GM15510 (cell line): Measurements from ENCODE around the gene TEX13B.

Experiments used
- POLR2A ChIP-seq: IDR thresholded peaks from 3 replicates; pipeline ENCODE4 v1.6.1; 2011; ENCODE audit warnings: borderline replicate concordance; ENCODE audit not compliant: insufficient read length; ENCODE audit errors: extremely low read depth

Gene TEX13B, protein sequence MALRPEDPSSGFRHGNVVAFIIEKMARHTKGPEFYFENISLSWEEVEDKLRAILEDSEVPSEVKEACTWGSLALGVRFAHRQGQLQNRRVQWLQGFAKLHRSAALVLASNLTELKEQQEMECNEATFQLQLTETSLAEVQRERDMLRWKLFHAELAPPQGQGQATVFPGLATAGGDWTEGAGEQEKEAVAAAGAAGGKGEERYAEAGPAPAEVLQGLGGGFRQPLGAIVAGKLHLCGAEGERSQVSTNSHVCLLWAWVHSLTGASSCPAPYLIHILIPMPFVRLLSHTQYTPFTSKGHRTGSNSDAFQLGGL

DNA sequence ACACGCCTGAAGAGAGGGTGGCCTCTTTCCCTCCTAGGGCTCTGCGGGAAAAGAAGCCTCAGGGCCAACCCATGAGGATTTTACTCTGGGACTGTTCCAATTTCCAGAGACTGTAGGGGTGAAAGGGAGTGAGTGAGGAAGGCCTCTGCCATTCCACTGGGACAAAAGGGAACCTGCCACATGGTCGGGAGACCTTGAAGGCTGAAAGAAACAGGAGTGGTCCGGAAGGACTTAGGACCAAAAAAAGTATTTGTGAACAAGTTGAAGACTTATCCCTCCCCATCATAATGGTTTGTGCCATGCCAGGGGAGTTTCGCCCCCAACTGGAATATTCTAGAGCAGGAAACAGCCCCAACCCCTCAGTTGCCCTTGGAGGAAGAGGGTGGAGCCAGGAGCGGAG, at the start of gene TEX13B:
TSS of gene TEX13B (minus strand) at position 15 of the 400 bp plus-strand sequence. CDS start 243 bp downstream, outside the sequence.
- no peak for TF ChIP-seq POLR2A

DNA sequence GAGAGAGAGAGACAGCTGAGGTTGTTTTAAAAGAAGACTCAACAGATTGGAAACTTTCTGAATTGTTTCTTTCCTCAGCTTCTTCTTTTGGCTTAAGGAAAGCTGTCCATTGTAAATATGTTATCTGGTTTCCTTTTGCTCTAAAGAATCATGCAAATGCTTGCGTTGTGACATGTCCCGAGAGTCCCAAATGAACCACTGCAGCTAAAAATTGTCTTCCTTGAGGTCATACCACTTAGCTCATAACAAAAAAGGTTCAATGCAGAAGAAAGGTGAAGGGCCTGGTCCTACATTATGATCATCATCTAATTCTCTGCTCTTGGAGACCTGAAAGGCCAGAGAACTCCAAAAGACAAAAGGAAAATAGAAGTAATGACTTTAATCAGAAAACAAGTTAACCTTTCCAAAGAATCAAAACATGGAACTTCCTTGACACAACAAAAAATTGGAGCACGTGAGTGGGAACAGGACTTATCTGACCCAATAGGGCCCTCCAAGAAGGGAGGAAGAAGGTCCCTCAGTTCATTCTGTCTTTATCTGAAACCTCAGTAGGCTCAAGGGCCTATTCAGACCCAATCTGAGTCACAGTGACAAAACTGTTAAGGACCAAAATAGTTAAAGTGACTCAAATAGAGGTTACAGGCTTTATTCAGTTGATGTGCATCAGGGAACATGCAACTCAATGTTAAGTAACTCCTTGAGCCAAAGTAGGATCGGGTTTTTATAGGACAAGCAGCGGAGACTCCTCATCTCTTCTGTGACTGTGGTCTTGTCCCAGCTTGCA, 48.0 kb upstream of the TEX13B start:
- TF ChIP-seq POLR2A, result no peak

DNA sequence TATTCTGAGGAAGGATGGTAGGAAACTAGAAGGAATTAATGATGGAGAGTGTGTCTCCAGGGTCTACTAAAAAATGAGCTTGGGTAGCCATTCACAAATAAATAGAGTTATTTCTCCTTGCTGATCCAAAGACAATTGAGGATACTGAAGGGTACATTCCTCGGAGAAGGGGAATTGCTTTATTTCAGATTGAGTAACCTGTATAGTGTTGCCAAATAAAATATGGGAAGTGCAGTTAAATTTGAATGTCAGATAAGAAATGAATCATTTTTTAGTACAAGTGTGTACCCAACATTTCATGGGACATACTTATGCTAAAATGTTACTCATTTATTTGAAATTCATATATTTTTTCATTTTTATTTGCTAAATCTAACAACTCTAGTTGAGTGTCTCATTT, 46.7 kb upstream of the TEX13B start:
- TF ChIP-seq POLR2A, result no peak

DNA sequence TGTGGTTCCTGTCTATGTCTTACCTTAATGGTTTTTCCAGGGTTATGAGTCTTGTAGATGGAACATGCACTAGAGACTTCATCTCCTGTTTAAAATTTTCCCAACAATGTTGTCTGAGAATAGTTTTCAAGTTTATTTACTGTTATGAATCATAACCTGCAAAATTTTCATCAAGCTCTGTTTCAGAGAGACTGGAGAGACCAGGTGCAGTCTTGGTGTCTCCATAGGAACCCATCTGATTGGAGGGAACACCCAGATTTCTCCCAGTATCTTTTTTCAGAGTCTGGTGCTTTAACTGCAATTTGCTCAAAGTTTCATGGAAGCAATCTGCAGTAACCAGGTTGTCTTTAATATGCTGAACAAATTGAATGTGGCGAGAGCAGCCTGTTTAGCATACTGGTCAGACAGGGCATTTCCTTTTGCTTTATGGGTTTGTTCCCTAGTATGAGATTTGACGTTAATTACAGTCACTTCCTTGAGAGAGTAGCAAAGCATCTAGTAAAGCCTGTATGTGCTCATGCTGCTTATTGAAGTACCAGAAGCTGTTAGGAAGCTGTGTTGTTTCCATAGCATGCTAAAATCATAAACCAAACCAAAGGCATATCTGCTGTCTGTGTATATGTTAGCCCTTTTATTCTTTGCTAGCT, 43.9 kb upstream of the TEX13B start:
- TF ChIP-seq POLR2A, result no peak

DNA sequence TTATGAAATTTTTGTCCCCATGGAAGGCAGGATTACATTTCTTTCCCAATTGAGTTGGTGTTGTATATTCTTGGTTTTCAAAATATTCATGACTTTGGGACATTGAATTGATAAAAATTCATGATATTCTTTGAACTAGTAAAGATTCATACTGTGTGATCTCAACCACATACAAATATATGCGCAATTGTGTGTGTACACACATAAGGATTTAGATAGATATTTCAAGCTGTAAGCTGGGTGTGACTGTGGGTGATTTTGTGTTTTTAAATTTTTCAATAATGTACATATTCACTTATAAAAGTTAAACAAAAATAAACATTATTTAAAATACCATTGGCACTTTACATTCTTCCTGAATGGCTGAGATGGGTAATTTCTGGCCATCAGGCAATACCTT, 43.2 kb upstream of the TEX13B start:
- TF ChIP-seq POLR2A, result no peak

DNA sequence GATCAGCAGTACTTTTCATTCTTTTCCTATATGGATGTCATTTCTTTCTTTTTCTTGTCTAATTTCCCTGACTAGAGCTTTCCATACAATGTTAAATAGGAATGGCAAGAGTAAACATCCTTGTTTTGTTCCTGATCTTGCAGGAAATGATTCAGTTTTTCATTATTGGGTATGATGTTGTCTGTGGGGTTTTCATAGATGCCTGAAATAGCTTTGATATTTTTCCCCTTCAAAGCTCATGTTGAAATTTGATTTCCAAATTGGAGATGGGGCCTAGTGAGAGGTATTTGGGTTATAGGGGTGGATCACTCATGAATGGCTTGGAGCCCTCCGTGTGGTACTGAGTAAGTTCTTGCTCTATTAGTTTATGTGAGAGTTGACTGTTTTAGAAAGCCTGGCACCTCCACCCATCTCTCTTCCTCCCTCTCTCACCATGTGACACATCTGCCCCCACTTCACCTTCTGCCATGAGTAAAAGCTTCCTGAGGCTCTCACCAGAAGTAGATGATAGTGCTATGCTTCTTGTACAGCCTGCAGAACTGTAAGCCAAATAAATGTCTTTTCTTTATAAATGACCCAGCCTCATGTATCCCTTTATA, 40.4 kb upstream of the TEX13B start:
- no peak for TF ChIP-seq POLR2A

DNA sequence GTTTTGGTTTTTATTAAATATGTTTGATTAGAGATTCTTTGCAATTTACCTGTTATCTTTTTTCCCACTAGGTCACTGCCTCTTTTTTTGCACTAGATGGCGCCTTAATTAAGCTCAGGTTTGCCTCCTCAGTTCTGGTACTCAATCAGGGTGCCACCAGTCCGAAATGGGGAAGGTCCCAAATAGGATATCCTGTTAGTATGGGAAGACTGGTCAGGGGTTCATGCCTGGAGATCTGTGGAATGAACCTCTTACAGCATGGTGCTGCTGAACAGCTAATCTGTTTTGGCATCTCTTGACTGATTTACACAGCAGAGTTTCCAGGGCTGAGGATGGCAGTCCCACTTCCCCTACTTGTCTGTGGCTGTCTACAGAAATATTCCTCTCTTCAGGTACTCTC, 38.5 kb upstream of the TEX13B start:
- no peak for TF ChIP-seq POLR2A

DNA sequence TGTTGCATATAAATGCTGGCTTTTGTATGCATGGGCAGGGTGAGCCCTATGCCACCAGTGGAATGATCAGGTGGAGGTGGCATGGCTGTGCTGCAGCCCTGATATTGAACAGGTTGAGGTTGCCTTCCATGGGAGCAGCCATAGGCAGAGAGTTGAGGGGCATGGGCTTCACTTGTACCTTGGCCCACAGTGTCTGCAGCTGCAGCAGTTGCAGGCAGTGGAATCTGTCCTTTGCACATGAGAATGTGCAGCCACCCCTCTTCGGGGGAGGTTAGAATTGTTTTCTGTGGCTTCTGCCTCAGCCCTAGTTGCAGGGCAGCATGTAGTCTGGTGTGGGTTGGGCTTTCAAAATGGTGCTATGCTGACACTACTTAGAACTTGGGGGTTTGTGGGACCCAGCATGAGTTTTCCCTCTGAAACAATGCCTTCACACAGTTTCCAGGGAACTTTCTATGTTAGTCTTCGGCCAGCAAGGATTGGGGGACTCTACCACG, 37.3 kb upstream of the TEX13B start:
- no peak for TF ChIP-seq POLR2A

DNA sequence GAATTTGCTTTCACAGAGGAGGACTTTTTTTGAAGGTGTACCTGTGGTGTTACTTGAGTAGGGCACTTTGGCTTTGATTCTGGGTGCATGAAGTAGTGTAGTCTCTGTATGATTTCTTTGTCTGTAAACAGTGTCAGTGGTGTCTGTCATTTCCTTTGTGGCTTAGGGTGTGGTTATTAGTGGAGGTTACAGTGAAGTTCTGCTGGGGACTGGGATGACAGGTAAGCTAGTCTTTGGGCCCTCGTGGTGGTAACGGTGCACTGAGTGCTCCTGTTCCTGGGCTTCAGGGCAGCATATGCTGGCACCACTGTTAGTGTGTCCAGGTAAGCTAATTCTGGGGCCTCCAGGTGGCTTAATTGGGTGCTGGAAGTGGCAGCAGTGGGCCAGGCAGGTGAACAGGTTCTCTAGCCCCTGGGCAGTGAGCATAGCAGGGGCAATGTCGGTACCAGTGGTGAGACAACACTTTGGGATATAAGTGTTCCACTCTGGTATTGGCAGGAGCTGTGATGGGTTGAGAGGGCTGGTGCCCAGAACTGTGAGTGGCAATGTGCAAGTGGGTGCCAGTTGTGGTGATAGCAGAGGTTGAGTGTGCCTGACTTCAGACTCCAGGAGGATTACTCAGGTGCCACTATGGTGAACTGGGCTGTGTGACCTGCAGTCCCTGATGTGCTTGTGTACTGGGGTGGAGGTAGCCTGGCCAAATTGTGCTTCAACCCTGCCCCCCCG, 36.6 kb upstream of the TEX13B start:
- TF ChIP-seq POLR2A, result no peak

DNA sequence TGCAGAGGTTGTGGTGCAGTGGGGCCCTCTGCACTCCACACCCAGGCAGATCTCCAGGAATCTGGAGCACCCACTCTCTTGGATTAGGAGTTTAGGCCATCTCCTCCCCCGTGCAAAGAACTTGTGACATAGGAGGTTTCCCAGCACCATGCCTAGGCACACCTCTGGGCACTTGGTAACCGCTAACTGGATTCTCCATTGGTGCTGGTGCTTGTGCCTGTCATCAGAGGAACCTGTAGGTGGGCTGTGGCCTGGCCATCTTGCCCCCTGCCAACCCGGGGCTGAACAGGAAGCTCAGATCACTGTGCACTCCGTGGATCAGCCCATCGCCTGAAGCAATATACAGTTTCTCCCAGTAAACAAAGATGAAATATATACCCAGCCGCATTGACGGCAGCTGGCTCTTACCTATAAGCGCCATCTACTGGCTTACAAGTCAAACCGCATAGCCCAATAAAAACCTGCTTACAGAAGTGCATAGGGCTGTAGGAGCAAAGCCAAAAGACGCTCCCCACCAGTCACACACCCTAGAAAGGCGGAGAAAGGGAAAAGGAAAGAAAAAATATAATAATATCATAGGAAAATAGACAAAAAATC, 19.1 kb upstream of the TEX13B start:
- TF ChIP-seq POLR2A, result no peak

DNA sequence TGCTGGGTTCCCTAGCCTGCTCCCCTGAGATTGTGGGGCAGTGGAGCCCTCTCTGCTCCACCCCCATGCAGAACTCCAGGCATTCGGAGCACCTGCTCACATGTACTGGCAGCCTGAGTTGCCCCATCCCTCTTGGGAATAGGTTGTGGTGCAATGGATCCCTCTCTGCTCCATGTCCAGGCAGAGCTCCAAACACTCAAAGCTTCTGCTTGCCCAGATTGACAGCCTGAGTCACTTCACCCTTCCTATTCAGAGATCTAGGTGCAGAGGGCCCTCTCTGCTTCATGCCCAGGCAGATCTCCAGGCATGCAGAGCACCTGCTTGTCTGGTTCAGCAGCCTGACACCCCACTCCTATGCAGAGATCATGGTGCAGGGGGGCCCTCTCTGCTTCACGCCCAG, 18.6 kb upstream of the TEX13B start:
- no peak for TF ChIP-seq POLR2A

DNA sequence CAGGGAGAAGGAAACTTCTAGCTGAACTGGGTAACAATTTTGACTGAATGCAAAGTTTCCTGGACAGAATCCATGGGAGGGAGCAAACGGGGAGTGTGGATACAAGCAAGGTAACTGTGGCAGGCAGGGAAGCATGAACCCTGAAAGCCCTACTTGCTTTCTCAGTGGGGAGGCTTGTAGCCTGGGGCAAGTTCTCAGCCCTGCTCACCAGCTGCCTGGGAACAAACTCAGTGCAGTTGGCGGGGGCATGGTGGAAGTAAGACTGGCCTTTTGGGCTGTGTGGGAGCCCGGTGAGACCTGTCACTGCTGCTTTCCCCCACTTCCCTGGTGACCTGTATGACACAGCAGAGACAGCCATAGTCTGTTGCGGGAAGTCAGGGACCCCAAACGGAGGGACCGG, 14.0 kb upstream of the TEX13B start:
- no peak for TF ChIP-seq POLR2A

DNA sequence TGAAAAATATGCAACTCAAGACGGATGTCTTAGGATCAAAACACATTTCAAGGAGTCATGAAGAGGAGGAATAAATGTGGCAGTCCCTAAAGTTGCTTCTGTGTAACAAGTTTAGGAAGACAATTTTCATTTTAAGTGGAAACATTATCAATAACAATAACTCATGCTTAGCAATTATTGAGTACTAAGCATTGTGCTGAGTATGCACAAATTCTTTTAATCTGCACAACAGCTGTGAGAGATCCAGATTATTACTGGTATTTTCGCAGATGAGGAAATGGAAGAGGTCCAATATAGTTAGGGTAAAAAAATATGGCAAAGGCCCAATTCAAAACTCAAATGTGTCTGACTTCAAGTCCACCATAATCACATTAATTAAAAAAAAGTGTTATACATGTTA, 2.9 kb upstream of the TEX13B start:
- TF ChIP-seq POLR2A, result no peak

DNA sequence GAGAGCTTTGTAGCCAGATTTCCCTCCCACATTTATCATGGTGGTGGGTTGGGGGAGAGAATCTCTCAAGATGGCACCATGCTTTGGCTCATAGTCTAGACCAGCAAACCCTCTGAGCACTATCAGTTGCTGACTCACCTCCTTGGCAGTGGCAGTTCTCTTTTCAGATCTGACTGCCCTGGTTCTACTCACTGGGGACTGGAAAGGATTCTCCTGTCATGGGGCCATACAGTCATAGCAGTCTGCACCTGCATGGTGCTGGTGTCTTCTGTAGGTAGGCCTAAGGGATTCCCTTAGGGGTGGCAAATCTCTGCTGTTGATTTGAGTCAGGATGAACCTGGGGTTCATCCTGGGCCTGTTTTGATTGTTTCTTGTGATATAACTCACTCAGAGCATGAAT, 2.6 kb downstream of the TEX13B start:
- TF ChIP-seq POLR2A, result no peak
